GM18519 (cell line): ENCODE measurements around the gene COL11A2.
"Not testable (repeated sequence)": the region's sequence is repeated elsewhere in the genome, so short reads cannot be mapped to it uniquely, and the experiment has no call there.

ENCODE experiments used
- ATAC-seq: cut with Tn5 transposase; IDR thresholded peaks from one replicate; pipeline ENCODE4 v1.9.1; 2021; ENCODE audit warnings: mild to moderate bottlenecking, moderate library complexity; ENCODE audit not compliant: unreplicated experiment, low FRiP score

The COL11A2 gene

DNA sequence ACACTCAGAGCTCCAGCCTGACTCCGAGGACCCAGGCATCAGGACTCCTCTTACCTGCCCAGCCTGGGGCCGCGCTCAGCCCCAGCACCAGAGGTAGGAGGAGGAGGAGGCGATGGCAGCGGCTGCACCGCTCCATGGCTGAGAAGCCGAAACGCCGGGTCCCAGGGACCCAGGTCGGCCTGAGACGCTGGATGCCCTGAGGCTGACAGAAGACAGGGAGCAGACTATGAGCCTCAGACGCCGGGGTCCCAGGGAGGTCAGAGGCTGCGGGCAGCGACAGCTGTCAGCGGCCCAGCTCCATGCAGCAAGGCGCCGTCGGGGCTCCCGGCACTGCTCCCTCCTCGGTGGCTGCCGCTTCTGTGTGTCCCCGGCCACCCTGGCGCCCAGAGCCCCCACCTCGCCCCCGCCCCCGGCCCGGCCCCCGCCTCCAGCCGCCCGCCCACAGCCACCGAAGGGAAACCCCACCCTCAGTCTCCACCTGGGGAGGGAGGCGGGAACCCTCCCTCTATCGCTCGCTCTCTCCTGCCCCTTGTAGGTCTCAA is at the start of gene COL11A2:
TSS of gene COL11A2 (minus strand) at position 363 of the 542 bp plus-strand sequence. CDS start at position 136, 227 bp downstream.
- no peak for ATAC-seq

GRCh38 chr6:33241968-33242367 is 49.7 kb upstream of the COL11A2 start:
- no peak for ATAC-seq

DNA sequence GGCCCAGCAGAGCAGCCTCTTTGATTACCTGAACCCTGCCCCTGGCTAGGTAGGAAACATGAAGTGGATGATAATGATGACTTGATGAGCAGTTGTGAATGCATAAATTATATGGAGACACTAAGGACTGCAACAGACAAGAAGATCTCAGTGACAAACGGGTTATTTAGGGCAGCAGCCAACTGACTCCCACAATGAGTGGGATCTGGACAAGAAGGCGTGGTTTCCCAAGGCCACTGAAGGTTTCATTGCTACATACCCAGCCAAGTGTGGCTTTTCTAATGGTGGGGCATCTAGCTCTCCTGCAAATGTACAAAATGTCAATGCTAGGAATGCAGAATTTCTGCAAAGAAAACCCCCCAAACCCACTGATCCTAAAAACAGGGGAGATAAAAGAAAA is 45.5 kb upstream of the COL11A2 start:
- no peak for ATAC-seq

GRCh38 chr6:33236852-33237251 is 44.6 kb upstream of the COL11A2 start:
- ATAC-seq: no peak

DNA sequence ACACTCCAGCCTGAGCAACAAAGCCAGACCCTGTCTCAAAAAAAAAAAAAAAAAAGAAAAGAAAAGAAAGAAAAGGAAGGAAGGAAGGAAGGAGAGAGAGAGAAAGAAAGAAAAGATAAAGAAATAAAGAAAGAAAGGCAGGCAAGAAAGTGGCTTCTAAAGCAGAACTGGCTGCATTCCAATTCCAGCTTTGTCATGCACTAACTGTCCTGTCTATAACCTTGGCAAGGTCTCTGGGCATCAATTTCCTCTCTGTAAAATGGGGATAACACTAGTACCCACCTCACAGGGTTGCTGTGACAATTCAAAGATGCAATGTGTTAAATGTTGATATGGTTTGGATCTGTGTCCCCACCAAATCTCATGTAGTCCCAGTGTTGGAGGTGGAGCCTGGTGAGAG is 44.1 kb upstream of the COL11A2 start:
- no peak for ATAC-seq

DNA sequence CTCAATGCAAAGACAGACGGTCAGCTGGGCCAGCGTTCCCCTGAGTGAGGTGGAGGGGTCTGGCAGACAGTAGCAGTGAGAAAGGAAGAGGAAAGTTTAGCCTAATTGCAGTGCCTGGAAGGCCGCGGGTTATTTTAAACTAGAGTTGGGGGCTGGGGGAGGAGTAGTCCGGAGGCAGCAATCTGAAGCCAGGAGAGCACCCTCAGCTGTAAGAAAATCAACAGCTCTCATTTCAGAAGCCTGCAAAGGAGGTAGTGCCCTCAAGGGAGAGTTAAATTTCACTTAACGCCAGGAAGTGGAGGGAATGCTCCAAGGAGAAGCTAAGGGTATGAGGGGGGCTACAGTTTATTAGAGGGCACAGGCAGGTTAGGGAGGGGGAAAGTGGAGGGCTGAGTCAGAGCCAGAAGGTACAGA is 43.0 kb upstream of the COL11A2 start:
- no peak for ATAC-seq

DNA sequence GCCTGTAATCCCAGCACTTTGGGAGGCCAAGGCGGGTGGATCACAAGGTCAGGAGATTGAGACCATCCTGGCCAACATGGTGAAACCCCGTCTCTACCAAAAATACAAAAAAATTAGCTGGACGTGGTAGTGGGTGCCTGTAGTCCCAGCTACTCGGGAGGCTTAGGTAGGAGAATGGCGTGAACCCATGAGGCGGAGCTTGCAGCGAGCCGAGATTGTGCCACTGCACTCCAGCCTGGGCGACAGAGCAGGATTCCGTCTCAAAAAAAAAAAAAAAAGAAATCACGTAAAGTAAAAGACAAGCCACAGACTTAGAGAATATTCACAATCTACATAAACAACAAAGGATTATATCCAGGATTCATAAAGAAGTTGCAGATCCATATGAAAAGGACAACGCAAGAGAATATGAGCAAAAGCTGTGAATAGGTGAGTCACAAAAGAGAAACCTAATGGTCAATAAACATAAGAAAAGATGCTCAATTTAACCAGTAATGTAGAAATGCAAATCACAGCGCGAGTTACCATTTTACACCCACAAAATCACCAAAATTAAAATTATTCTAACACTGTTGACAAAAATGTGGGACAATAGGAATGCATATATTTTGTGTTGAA is 34.3 kb upstream of the COL11A2 start:
- ATAC-seq: not testable (repeated sequence)

DNA sequence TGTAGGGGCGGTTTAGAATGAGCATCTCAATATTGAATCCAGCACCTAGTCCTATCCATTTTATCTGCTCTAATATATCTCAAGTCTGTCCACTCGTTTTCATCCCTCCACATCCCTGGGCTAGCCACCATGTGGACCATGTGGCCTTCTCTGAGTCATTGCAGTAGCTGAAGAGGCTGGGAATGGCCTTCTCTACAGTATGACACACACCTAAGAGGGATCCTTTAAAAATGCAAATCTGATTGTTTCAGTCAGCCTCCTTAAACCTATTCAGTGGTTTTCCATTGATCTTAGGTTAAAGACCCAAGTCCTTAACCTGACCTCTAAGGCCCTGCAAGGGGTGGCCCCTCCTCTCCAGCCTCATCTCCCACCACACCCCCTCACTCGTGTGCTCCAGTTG is 25.4 kb upstream of the COL11A2 start:
- ATAC-seq: no peak

DNA sequence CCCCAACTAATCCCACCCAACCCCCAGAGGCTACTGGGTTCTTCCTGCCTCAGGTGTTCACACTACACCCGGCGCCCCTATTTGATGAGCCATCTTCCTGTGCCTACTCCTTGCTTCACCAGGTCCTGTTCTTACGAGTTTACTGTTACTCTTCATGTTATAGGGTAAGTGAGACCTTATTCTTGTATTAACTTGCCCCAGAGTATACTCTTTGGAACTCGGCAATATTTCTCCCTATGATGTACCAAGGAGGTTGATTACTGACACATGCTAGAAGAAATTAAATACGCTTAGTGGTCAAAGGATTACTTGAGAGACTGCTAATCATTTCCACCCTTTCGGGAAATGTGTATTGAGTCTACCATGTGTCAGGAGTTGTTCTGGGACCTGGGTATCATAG is 25.0 kb upstream of the COL11A2 start:
- no peak for ATAC-seq

DNA sequence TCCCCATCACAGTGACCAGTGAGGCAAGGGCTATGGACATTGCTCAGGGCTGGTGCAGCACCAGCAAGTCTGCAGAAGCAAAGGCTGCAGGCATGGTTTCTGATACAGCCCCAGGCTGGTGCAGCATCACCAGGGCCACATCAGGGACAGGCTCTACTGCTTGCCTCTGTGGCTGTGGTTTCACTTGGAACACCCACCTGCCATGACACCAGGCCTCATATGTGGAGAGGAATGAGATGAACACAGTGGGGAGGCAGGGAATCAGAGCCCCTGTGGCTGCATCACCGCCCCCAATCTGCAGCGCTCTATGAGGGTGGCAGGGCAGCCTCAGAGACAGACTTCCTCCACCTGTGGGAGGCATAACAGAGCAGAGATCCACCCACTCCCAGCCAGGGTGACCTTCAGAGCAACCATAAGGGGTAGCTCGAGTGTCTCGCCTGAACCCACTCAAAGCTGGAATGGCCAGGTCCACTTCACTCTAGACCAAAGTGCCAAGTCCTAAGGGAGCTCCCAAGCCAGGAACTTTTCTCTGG is 23.9 kb upstream of the COL11A2 start:
- no peak for ATAC-seq

GRCh38 chr6:33215271-33216116 is 23.2 kb upstream of the COL11A2 start:
- ATAC-seq: no peak

DNA sequence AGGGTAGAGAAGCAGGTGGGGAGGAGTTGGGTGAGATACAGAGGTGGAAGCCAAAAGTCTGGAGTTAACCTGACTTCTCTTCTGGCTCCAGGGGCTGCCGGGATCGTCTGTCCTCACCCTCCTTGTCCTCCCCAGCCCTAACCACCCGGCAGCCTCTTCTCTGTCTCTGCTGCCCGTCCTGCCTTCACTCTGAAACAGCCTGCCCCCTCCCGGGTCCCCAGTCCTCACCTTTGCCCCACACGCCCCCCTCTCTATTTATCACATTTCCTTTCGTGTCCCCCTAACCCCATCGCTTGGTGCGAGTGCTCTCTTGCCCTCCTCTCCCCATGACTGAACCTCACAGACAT is 21.7 kb upstream of the COL11A2 start:
- ATAC-seq: no peak

GRCh38 chr6:33213166-33213988 is 21.1 kb upstream of the COL11A2 start:
- ATAC-seq: no peak

DNA sequence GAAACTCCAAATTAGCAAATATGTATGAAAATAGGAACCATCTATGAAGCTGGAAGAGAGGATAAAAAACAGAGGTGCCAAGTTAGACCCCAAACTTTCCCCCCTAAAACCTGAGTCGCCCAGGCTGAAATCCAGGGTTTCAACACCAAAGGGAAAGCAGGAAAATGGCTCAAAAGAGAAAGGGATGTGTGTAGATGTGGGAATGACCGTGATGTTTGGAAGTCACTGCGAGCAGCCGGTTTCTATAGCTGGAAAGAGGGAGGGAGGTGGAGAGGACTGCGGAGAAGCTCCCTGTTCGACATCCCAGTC is 20.5 kb upstream of the COL11A2 start:
- no peak for ATAC-seq

GRCh38 chr6:33211666-33212422 is 19.6 kb upstream of the COL11A2 start:
- ATAC-seq: no peak

DNA sequence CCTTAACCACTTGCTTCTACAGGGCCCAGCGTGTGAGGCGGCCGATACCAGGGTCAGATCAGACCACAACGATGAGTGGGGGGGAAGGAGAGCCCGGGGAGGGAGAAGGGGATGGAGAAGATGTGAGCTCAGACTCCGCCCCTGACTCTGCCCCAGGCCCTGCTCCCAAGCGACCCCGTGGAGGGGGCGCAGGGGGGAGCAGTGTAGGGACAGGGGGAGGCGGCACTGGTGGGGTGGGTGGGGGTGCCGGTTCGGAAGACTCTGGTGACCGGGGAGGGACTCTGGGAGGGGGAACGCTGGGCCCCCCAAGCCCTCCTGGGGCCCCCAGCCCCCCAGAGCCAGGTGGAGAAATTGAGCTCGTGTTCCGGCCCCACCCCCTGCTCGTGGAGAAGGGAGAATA is 18.9 kb upstream of the COL11A2 start:
- no peak for ATAC-seq

DNA sequence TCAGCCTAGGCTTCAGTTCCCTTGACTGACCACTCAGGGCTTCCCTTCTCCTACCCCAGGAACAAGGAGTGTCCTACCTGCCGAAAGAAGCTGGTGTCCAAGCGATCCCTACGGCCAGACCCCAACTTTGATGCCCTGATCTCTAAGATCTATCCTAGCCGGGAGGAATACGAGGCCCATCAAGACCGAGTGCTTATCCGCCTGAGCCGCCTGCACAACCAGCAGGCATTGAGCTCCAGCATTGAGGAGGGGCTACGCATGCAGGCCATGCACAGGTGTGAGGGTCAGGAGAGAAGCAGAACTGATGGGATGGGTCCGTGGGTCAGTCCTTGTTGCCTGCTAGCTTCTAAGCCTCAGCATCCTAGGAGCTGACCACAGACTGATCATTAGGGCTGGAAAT is 17.6 kb upstream of the COL11A2 start:
- ATAC-seq: no peak

DNA sequence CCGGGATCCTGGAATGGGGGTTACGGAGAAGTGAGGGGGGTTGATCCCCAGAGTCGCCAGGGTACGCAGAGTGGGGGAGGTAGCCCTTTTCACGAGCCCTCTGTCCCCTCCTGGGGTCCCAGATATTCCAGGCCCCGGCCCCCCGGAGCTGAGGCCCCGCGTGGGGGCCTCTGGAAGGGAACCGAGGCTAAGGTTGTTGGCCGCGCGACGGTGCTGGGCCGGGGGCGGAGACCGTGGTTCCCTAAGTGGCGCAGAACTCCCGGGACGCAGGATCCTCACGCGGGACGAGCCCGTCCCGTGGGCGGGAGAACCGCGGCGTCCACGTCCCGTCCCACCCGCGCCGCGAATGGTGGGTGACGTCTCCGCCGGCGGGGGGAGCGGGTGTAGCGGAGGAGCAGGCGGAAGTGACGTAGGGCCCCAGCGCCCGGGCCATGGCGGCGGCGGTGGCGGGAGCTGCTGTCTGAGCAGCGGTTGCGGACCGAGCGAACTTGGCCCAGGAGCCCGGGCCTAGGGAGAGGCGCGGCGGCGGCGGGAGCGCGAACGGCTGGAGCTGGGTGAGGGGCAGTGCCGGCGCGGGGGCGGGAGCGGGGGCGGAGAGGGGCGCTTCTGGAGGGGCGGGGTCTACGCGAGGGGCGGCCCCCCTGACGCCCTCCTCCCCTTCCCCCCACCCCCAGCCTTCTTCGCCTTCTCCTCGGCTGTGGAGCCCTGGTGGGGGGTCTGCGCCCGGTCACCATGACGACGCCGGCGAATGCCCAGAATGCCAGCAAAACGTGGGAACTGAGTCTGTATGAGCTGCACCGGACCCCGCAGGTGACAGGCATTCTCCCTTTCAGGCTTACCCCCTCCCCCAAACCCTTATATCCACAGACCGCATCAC is 16.1 kb upstream of the COL11A2 start, which contains the start of gene RING1:
TSS of gene RING1 (plus strand) at position 410 of the 877 bp plus-strand sequence. CDS start at position 733, 323 bp downstream.
- no peak for ATAC-seq

- ATAC-seq: no peak
Measured at GRCh38 chr6:33207552-33208090, 15.4 kb upstream of the COL11A2 start.
